Chondrocyte (in vitro differentiated cells): Measurements from ENCODE around the gene BAIAP2L1. TPM values are rescaled to one million over a fixed set of nuclear protein-coding genes. Genes with fewer than 3 reads are reported as not detected.
A peak's percentile ranks its signal among the peaks of the same experiment; 100 is the strongest.

Experiments
- DNase-seq: peaks from one replicate; pipeline ENCODE4 v3.0.0; 2021; ENCODE audit warnings: mixed read lengths, low spot score
- H3K27ac Mint-ChIP-seq: one replicate; pipeline ENCODE4 v1.8.0; 2021; ENCODE audit warnings: mild to moderate bottlenecking, moderate library complexity, mixed read lengths; ENCODE audit not compliant: unreplicated experiment
- H3K27me3 Mint-ChIP-seq: 2 replicates; pipeline ENCODE4 v1.8.0; 2021; ENCODE audit warnings: low read depth, mixed read lengths
- H3K36me3 Mint-ChIP-seq: 2 replicates; pipeline ENCODE4 v1.8.0; 2021; ENCODE audit warnings: low read depth, mixed read lengths
- H3K4me1 Mint-ChIP-seq: 2 replicates; pipeline ENCODE4 v1.8.0; 2021; ENCODE audit warnings: low read depth, mild to moderate bottlenecking, mixed read lengths
- H3K4me3 Mint-ChIP-seq: one replicate; pipeline ENCODE4 v1.8.0; 2021; ENCODE audit warnings: mild to moderate bottlenecking, moderate library complexity, mixed read lengths; ENCODE audit not compliant: unreplicated experiment
- H3K9me3 Mint-ChIP-seq: 2 replicates; pipeline ENCODE4 v1.8.0; 2021; ENCODE audit warnings: low read depth, mixed read lengths
- CTCF ChIP-seq: fragments of 200-600 bp; sonication (generic); IDR thresholded peaks from 2 replicates; pipeline ENCODE4 v1.5.0; 2021; ENCODE audit warnings: antibody characterized with exemption, mild to moderate bottlenecking, moderate library complexity
- total RNA-seq: library from RNA; stranded (reverse); gene quantifications from 3 replicates; pipeline ENCODE4 v1.2.1, GENCODE V29; 2021

The BAIAP2L1 gene
- total RNA-seq, 1 donor from 2014 or later, result 12.4 TPM

GRCh38 chr7:98291717-98292116 is 109.2 kb downstream of the BAIAP2L1 start:
- Mint-ChIP-seq H3K4me3 (no peak overlapping the region), H3K9me3 (no peaks in the 10 kb centered on the region), H3K36me3 (peaks cover 8% of the 10 kb centered on the region), H3K4me1 (peaks cover 23% of the 10 kb centered on the region), H3K27ac (no peak overlapping the region), H3K27me3 (no peaks in the 10 kb centered on the region)
- peak; percentile 28 for TF ChIP-seq CTCF
- DNase-seq, result no peak

- Mint-ChIP-seq H3K27ac (peak overlapping the region; percentile 45), H3K27me3 (no peaks in the 10 kb centered on the region), H3K4me3 (no peak overlapping the region), H3K9me3 (no peaks in the 10 kb centered on the region), H3K36me3 (peaks cover 8% of the 10 kb centered on the region), H3K4me1 (peaks cover 43% of the 10 kb centered on the region)
- TF ChIP-seq CTCF, result no peak
- no peak for DNase-seq
Observed at GRCh38 chr7:98289333-98289875, 111.5 kb downstream of the BAIAP2L1 start.

GRCh38 chr7:98288064-98288823 is 112.6 kb downstream of the BAIAP2L1 start:
- DNase-seq, result no peak
- Mint-ChIP-seq H3K27me3 (no peaks in the 10 kb centered on the region), H3K4me1 (peaks cover 52% of the 10 kb centered on the region), H3K4me3 (no peak overlapping the region), H3K27ac (peak overlapping the region; percentile 80), H3K9me3 (no peaks in the 10 kb centered on the region), H3K36me3 (peaks cover 9% of the 10 kb centered on the region)
- no peak for TF ChIP-seq CTCF

- H3K27me3 Mint-ChIP-seq, result no peaks in the 10 kb centered on the region
- H3K4me1 Mint-ChIP-seq, result peaks cover 59% of the 10 kb centered on the region
- DNase-seq, result no peak
- peak overlapping the region; percentile 65 for H3K27ac Mint-ChIP-seq
- no peak overlapping the region for H3K4me3 Mint-ChIP-seq
- H3K9me3 Mint-ChIP-seq, result no peaks in the 10 kb centered on the region
- no peak for TF ChIP-seq CTCF
- peaks cover 13% of the 10 kb centered on the region for H3K36me3 Mint-ChIP-seq
Observed at GRCh38 chr7:98287486-98287959, 113.4 kb downstream of the BAIAP2L1 start.

- no peak for DNase-seq
- peak overlapping the region; percentile 95 for H3K27ac Mint-ChIP-seq
- peak overlapping the region; percentile 85 for H3K4me3 Mint-ChIP-seq
- H3K9me3 Mint-ChIP-seq, result no peaks in the 10 kb centered on the region
- H3K27me3 Mint-ChIP-seq, result no peaks in the 10 kb centered on the region
- TF ChIP-seq CTCF, result no peak
- H3K4me1 Mint-ChIP-seq, result peaks cover 60% of the 10 kb centered on the region
- H3K36me3 Mint-ChIP-seq, result peaks cover 15% of the 10 kb centered on the region
Observed at GRCh38 chr7:98286701-98287485, 114.0 kb downstream of the BAIAP2L1 start.
